ELF-1 (cell line): Measurements from ENCODE around the gene RCAN2.

Experiments
- DNase-seq: peaks from one replicate; pipeline ENCODE4 v3.0.0-alpha.2; 2016; ENCODE audit warnings: low read depth, low spot score

The RCAN2 gene

DNA sequence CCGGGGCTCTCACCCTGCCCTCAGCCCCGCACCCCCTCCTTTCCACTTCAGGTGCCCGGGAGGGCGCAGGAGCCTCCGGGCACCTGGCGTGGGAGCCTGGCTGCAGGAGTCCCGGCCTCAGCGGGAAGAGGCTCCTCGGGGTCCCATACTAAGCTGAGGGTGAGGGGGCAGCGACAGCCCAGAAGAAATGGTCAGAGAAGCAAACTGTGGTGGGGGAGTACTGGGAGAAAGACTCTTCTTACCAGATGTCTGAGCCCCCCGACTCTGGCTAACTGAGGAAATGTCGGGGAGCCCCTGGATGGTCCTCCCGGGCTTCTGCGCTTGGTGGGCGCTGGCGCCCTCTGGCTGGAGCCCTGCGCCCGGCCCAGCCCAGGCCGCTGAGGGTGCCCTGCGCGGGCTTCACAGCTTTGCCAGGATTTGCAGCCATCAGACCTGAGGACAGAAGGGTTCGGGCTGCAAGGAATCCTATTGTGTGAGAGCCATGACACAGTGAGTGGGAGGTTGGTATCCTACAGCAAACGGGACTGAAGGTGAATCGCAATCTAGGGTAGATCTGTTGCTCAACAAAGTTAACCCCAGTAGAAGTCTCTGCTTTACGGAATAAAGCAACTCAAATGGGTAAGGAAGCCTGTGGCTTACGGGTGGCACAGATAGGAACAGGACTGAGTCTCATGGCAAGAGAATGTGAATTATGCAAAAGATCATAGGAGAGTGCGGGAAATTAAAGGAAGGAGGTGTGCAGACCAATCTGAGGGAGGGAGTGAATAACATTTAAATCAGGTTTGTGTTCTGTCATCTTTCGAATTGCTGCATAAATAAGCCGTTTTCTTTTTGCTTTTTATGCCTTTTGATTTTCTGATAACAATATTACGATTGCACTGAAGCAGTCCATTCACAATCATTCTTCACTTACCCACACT is 639 bp upstream of the RCAN2 start:
- DNase-seq, result peak; percentile 53

DNA sequence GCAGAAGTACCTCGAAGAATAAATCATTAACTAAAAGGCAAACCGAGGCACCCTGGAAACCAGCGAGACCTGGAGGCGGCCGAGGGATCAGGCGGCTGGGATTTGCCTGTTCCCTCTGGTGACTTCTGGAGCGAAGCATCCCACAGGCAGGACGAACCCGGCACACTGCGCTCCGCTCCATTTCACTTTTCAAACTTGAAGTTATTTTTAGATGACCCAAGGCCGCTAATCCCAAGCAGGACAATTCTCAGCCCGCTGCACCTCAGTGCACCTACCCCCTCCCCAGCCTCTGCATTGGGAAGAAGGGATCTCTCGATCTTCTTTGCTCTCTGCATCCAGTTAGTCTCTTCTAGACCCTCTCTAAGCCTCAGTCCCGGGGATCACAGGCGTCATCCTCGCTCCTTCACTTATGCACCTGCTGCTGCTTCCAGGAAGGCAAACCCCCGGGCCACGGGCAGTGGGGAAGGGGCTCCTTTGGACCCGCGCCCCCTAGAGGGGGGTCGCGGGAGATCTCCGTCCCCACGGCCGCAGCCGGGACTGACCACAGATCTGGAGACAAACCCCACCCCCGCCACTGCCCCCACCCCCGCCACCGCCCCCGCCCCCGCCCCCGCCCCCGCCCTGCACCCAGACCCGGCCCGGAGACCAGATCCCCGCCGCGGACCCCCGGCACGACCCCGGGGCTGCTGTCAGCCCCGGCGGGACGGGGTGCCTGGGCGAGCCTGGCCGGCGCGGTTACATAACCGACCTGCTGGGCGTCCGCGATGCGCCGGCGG is 636 bp downstream of the RCAN2 start:
- peak; percentile 69 for DNase-seq

DNA sequence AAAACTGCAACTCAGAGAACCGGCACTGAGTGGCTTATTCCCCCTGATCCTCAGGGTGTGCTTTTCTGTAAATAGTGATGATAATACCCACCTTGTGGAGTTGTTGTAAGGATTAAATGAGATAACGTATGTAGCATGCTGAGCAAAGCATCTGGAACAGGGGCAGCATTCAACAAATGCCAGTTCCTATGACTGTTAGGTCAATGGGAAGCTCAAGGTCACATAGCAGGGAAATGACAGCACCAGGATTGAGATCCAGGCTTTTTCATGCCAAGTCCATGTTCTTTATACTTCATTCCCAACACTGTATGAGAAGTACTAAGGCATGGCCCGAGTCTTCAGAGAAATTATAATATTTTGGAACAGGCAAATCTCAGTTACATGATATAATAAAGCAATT is 5.1 kb downstream of the RCAN2 start:
- DNase-seq, result no peak

DNA sequence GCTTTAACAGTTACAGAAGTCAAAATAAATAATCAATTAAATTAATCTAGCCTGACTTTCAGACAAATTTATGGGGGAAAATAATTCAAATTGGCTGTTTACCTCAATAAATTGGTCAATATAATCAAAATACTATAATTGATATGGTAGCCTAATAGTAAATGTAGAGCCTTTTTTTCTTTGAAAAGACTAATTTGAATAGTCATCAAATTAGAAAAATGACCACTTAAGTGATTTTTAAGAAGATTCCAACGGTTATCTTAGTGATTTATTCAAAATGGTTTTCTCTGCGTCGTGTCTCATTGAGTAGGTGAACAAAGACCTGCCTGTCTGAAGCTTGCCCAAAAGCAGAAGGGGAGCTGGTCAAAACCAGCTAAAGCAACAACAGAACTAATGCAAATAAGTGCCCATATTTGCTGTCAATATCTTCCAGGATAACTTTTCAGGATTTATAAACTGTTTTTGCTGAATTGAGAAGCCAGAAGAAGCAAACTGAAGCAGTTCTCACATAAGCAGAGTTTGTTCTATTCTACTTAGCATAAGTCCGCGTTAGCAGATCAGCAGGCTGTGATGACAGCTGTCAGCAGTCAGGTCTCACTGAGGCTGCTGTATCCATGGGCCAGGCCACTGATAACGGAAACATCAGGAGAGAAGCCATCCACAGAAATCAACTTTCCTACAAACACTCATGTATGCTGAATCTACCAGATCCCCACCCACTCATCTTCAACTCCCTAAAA is 7.0 kb downstream of the RCAN2 start:
- no peak for DNase-seq

DNA sequence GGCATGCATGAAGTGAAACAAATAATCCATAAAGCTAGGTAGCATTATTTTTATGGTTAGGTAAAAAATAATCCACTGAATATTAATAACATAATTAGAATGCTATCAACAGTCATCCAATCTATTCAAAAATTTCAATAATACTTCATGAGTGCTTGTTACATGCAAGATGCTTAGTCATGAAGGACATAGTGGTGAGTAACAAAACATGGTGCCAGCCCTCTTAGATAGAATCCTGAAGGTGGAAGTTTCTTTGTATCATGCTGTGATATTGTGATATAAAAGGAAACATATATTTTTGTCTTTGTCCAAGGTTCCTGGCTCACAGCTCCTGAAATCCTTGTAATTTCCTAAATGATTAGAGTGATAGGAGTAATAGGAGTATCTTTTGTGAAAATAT is 14.9 kb downstream of the RCAN2 start:
- no peak for DNase-seq

DNA sequence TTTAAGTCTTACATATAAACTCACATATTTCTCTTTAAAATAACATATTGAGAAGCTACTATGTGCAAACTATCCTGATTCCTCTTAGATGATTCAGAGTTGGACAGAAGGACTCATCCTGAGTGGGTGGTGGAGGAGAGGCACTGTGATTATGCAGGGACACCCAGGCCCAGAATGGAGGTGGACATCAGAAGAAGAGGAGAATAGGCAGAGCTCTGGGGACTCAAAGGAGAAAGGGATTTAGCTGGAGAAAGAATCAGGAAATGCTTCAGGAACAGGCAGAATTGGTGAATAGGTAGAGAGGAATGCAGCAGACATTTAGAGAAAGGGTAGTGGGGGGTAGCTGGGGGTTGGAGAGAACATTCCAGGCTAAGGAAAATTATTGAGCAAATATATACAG is 17.4 kb downstream of the RCAN2 start:
- DNase-seq, result no peak

DNA sequence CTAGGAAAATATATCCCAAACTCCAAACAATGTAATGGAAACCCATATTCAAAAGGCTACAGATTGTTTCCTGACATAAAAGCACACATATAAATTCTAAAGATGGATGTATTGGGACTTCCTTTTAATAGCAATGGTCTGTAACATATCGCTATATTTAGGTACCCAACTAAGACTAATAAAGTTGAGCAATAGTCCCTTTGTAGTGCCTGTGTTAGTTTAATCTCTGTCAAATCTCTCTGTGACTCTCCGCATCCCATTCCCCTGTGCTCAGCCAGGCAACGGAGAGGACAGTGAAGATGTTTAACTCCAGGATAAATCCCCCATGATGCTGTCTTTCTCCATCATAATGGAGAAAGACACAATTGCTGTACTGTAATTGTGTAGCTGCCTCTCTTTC is 19.0 kb downstream of the RCAN2 start:
- no peak for DNase-seq

DNA sequence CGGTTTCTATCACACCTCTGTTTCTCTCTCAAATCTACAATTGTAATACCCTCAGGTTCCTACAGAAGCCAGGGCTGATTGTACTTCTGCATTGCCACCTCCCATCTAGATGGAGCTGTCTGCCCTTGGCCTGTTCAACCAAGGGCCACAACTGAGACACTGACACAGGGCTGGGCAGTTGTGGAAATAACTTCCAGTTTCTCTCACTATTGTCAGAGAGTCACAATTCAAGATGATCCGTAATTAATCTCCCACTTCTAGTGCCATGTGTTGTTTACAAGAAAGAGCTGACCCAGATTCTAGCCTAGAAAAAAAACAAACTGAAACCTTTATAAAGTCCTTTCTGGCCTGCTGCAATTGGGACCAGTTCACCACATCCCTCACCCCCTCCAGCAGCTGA is 22.2 kb downstream of the RCAN2 start:
- DNase-seq, result no peak

DNA sequence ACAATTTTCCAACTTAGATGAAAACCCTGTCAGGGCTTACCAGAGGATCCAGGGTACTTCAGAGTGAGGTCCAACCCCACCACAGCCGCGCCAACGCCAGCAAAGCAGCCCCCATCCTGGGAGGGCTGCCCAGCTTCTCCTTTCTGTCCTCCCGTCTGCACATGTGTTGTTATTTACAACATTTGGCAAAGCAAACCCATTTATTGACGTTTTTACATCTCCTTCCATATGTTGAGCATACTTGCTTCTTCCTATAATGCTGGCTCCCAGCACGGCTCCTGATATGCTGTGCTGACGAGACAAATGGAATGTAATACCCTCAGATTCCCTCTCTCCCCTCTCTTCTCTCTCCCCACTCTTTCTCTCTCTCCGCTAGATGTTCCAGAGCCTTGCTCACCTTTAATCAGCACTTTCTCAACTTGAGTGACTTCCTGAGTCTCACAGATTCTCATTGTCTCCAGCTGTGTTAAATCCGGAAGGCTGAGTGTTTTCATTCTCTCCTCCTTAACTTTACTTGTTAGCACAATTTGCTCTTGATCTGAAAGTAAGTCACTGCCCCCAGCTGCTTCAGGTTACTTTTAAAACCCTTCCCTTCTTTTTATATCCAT is 22.7 kb downstream of the RCAN2 start:
- DNase-seq, result no peak

DNA sequence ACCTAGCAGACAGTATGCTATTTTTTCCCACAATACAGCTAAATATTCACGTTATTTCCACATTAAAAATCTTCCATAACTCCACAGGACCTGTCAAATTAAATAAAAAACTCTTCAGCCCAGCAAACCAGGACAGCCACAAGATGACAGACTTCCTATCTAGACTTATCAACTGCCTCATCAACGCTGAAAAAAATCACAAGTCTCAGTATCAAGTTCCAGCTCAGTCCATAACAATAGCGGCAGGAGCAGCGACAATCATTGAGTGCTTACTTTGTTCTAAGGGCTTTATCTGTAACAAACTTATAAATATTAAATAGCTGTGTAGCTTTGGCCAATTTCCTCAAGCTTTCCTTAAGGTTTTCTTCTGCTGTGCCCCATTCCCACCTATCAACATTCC is 24.7 kb downstream of the RCAN2 start:
- no peak for DNase-seq

DNA sequence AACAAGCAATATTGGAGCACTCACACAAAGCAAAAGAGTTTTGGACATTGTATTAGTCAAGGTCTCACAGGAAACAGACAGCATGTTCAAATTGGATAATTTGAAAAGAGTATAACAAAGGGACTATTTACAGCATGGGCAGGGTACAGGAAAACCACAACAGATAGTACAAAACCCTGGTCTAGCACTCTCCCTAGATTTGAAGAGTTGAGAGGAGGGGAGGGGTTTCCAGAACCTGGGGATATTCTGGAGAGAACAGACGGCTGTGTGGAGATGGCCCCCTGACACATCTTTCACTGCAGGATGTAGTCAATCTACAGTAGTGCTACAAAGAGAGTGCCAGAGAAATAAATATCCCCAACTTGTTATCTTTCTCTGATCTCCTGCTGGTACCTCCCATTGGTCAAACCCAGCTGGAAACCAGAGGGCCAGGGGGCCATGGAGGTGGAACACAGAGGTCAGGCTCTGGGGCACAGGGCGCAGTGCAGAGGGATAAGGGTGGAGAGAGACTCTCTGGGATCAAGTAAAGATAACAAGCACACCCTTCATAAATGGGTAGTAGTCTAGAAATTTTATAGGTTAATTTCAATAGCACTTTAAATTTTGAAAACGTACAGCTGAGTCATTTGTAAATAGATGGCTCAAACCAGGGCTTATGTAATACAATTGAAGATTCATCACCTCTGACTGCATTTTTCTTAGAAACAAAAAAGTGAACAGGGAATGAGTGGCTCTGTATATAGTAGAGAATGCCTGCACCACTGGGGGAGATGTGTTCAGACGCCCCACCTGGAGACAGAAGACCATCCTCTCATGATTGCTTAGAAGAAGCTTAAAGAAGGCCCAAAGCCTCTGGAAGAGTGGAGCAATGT is 25.7 kb downstream of the RCAN2 start:
- DNase-seq, result no peak

DNA sequence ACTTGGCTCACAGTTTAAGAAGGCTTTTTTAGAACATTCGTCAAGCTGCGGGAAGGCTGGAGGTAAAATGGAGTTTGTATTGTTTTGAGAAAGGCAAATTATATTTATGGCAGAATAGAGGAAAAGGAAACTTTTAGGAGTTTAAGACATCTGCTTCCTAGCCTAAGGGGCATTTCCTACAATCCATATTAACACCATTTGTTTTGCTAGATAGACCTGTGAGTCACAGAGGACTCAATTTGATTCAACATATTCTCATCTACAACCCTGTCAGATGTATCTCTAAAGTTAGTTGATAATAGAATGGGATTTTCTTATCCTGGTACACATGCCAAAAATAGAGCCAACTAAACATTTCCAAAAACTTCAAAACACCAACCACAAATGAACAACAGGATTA is 35.0 kb downstream of the RCAN2 start:
- no peak for DNase-seq

DNA sequence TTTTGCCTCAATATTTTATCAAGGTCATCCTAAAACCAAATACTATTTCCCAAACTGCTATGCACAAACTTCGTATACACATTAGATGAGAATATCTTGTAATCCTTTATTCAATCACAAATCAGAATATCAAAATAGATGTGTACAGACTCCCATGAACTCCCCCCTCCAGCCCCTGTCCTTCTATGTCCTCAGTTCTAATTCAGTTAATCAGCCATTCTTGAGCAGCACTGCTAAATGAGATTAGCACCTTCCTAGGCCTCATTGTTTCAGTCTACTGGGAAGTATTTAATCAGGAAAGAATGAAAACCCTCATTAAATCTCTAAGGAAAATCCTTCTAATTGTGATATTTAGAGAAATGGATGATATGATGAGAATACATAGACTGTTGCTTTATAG is 36.6 kb downstream of the RCAN2 start:
- DNase-seq, result no peak

DNA sequence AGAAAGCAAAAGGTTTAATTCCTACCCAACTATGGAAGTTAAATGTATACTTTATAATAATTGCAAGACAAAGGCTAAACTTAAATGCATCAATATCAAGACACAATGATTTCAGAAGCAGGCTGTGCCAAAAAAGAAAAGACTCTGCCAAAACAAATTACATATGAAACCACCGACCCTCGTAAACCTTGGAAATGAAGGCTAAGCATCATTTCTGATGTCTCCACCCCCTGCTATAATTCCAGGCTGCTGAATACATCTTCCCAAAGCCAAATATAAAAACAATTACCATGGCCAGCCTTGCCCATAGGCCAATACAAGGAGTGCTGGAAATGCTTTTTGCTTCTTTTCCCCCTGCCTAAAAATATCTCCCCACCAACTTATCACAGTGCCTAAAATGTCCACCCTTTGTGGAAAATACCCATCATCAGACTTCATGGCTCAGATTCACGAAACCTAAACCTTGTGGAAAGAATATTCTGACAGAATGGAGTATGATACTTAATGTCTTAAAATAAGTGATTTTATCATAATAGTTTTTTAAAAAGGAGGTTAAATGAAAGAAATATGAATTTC is 37.4 kb downstream of the RCAN2 start:
- no peak for DNase-seq

DNA sequence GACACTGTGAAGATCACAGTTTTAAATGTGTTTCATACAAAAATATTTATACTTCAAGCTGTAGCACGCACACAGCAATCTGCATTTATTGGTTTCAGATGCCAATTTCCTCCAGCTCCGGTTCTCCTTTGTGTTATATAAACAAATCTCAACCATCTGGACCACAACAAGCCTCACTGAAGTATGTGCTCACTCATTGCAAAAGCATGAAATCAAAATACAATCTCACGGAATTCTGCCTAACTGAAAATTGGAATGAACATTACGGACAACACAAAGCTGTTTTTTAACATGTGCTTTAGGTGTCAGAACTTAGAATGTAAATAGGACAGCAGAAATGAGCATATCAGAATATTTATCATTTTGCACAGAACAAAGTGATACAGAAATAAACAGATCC is 38.0 kb downstream of the RCAN2 start:
- no peak for DNase-seq

DNA sequence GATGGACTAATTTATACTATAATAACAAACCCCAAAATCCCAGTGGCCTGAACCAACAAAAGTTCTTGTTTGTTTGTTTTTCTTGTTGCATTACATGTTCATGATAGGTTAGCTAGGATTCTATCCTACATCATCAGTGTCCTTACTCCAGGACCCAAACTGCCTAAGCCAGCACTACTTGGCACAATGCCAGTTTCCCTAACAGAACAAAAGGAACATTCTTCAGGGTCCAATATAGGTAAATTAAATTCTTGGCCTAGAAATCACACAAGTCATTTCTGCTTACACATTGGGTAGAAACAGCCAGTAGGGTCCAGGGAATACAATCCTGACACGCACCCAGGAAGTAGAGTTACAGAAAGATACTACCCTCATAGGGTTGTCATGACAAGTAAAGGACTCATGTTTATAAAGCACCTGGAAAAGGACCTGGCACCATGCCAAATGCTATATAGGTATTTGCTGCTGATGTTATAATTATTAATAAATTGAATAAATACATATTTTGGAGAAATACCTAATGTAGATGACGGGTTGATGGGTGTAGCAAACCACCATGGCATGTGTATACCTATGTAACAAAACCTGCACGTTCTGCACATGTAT is 38.8 kb downstream of the RCAN2 start:
- DNase-seq, result no peak

DNA sequence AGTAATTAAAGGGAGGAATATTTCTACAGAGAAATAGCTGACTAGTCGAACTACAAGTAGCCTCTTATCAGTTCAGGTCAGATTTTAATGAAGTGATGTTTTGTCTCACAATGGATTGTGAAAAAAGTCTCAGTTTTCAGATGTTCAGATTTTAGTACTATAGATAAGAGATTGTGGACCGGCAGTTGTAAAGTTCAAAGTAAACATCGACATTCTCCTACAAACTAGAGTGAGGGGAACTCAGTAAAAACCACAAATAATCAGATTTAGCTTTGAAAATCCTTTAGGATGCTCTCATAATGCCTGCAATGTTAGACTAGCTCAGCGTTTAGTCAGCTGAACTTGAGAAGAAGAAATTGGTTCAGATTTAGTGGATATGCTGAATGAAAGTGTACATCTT is 39.9 kb downstream of the RCAN2 start:
- DNase-seq, result no peak

DNA sequence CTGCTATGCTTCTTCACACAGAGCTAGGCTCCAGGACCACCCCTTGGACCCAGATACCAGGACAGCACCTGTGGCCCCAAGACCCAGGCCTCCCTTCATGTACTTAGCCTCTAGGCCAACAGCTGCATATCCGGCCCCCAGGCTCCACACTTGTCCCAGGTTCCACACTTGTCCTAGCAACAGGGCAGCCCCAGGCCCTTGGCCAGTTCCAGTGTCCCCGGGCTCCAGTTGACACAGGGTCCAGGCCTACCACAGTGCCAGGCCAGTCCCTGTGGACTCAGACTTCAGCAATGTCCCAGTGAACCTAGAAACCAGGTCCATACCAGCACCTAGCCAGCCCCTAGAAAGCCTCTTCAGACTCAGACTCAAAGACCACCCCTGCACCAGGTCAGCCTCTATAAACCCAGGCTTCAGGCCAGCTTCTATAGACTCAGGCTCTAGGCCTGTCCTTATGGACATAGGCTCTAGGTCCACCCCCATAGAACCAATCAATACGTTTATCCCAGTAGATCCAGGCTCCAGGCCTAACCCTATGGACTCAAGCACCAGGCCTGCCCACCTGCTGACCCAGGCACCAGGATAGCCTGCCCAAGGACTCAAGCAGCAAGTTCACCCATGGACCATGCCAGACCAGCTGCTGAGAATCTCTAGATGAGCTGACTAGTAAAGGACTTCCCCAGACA is 46.3 kb downstream of the RCAN2 start:
- no peak for DNase-seq

DNA sequence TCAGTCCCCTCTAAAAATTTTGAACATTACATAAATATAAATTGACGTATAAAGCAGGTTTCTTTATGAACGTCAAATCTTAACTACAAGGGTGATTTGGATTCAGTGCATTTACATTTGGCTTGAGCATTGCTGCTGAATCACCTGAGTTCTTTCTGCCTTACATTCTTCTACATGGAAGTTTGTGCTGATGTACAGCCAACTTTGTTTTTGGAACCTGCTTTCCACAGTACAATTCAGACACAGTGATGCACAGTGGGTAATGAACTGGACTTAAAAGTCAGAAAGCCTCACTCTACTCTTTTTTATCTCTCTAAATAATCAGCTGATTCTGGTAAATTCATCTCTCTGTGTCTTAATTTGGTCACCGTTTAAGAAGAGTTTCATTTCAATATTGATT is 47.6 kb downstream of the RCAN2 start:
- DNase-seq, result no peak

DNA sequence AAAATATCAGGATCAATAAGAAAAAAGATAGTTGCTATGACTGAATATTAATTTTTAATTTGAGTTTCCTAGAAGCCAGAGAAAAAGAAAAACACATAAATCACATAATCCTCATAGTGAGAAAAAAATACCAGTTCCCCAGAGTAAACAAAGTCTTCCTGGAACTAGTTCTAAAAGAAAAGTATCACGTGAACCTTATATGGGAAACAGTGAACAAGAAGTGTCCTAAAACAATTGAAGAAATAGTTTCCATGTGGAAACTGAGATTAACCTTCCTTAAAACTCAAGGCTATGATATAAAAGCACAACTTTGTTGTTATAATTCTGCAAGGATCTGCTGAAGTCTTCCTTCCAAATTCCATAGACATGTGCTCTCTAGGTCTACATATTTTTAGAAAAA is 50.6 kb downstream of the RCAN2 start:
- DNase-seq, result no peak
